IPS DF 19.7 (cell line): ENCODE data around the gene ATP8B4.
"Not testable (repeated sequence)": the region's sequence is repeated elsewhere in the genome, so short reads cannot be mapped to it uniquely, and the experiment has no call there.

Source experiments
- DNase-seq: peaks from one replicate; pipeline ENCODE4 v3.0.0-alpha.2; 2013; ENCODE audit warnings: low read depth, low spot score

Gene ATP8B4

DNA sequence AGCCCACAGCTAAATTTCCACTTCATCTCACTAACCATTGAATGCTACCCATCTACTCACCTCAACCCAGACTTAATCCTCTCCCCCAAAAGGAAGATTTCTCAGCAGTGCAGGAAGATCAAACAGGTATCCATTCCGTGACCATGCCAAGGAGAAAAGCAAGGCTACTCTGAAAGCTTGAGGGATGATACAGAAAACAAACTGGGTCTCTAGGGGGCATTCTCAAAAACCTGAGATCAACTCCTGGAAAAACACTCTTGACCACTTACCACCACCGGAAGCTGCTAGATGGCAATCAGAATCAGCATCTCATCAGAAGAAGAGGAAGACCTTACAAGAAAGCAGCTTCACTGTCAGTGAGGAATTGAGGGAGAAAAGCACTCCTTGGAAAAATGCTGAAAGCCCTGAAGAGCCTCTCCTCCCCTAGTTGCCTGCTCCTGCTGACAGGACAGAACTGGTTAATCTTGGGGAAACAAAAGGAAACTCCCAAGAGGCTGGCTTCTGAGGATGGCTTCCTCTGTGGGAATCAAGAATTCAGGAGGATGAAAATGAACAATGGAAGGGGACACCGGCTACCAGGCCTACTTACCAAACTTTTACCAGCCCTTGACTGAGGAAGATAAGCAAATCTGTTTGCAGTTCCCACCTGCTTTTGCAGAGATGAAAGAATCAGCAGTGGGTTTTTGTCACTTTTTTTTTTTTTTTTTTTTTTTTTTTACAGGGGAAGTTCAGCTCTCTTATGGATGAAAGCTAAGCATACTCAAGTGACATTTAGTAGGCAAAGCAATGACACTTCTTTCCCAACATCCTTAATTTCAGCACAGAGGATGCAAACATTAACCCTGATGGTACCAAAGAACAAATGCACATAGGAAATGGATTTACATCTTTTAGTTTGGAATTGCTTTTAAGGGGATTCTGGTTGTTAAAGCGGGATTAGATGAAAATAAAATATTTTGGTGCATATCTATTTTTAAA lies at the start of gene ATP8B4:
ATP8B4 (minus strand) TSS at position 171 of the 978 bp plus-strand sequence. CDS start 12,267 bp downstream, outside the sequence.
- DNase-seq = no peak

GRCh38 chr15:50168379-50168778 lies 49.3 kb upstream of the ATP8B4 start:
- no peak for DNase-seq

DNA sequence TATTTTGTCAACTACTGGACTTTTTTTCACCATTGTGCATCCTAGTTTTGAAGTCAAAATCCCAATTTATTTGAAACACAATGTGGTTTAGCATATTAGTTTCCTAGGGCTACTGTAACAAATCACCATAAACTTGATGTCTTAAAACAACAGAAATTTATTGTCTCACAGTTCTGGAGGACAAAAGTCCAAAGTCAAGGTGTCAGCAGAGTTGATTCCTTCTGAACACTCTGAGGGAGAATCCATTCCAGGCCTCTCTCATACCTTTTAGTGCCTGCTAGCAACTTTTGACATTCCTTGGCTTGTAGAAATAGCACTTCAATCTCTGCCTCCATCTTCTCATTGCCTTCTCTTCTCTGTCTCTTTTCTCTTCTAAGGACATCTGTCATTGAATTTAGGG lies 48.1 kb upstream of the ATP8B4 start:
- no peak for DNase-seq

DNA sequence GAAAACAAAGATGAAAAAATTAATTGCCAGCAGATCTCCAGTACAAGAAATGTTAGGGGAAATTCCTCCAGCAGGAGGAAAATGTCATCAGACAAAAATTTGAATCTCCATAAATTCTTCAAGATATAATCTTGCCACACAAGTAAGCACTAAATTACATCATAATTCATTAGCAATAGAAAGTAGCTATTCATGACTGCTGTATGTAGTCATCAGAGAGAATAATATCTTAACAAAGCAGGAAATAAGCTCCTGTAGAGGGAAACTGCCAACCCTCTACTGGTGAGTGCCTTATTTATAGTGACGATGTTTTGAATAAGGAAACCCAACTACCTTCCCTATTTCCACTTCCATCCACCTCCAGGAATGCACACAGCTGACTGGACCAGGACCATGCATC lies 47.2 kb upstream of the ATP8B4 start:
- no peak for DNase-seq

DNA sequence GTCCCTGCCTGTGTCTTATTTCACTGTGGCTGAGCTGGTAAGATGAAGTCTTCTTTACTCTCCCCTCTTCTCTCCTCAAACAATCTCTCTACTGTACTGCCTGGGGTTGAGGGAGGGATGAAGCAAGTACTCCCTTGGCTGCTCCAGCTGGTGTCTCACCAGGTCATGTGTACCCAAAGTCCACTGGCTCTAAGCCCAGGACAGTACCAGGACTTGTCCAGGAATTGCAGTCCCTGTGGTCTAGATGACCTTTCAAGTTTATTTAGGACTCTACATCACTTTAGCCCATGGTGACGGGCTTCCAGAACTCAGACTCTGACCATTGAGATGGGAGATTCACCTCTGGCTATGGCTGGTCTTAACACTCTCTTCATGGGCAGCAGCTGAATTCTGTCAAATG lies 45.4 kb upstream of the ATP8B4 start:
- DNase-seq = no peak

- DNase-seq = no peak
Observed at GRCh38 chr15:50163719-50164410, 44.8 kb upstream of the ATP8B4 start.

- DNase-seq = no peak
Observed at GRCh38 chr15:50162969-50163718, 44.1 kb upstream of the ATP8B4 start.

GRCh38 chr15:50158236-50158635 lies 39.2 kb upstream of the ATP8B4 start:
- not testable (repeated sequence) for DNase-seq

DNA sequence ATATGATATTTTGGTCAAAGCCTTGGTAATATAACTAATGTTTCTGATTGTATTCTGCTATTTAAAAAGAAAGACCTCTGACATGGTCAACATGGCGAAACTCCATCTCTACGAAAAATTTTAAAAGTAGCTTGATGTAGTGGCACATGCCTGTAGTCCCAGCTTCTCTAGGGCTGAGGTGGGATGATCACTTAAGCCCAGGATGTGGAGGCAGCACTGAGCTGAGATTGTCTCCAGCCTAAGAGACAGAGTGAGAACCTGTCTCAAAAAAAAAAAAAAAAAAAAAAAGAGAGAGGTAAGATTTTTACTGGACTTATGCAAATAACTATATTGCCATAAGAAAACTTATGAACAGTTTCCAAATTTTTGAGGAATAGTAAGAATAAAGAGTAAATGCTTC lies 32.4 kb upstream of the ATP8B4 start:
- no peak for DNase-seq

DNA sequence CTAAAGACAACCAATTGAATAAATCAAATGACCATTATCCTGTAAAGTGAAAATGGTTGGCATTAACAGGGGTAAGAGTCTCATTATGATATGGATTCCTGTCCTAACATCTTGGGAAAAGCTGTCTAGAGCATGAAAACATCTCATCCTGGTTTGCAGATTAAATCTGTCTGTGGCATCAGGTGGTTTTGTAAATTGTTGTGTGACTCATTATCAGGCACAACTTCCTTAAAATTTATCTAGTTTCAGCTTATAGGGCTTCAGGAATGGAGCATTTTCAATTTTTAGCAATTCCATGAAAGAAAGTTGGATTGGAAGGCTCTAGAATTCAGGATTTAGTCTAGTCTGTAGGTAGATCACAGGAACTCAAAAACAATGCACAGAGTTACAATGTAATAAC lies 31.8 kb upstream of the ATP8B4 start:
- DNase-seq = no peak

- DNase-seq = no peak
Observed at GRCh38 chr15:50150349-50150748, 31.3 kb upstream of the ATP8B4 start.

DNA sequence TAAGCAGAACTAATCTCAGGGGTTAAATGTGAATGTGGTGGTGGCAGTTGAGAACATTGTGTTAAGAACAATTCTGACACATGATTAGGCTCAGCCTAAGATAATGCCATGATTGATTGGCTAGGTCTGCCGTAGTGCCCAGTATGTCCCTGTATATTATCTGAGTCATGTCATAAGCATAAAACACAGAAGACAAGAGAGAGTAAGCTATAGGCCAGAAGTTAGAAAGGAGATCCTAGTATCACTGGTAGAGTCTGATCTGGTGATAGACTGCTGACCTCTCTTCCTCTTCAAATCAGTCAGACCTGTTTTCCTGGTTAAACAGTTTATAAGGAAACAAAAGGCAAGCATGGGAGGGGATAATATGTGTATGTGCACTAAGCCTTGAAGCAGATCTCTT lies 30.1 kb upstream of the ATP8B4 start:
- no peak for DNase-seq

GRCh38 chr15:50148362-50148963 lies 29.4 kb upstream of the ATP8B4 start:
- DNase-seq = peak; percentile 69

GRCh38 chr15:50146632-50147031 lies 27.6 kb upstream of the ATP8B4 start:
- DNase-seq = no peak

- DNase-seq = peak; percentile 38
Observed at GRCh38 chr15:50145451-50145872, 26.4 kb upstream of the ATP8B4 start.

GRCh38 chr15:50144341-50145120 lies 25.5 kb upstream of the ATP8B4 start:
- DNase-seq = no peak

DNA sequence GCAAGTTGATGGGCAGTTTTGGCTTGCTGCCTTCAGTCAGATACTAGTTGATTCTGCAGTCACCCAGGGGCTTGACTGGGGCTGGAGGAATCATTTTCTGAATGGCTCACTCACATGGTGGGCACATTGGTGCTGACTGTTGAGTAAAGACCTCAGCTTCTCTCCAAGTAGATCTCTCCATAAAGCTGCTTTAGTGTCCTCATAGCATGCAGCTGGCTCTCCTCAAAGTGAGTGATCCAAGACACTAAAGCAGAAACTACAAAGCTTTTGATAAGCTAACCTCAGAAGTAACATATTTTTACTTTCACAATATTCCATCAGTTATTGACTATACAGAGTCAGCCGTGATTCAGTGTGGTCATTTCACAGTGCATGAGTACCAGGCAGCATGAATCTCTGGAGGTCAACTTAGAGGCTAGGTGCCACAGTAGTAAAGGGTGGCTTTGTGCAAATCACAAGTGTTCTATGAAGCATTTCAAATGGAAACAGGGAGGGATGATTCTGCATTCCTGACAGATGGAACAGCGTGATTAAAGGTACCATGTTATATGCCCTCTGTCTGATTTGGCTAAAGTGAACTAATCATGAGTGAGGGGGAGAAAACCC lies 24.3 kb upstream of the ATP8B4 start:
- no peak for DNase-seq

GRCh38 chr15:50141856-50142255 lies 22.8 kb upstream of the ATP8B4 start:
- no peak for DNase-seq

DNA sequence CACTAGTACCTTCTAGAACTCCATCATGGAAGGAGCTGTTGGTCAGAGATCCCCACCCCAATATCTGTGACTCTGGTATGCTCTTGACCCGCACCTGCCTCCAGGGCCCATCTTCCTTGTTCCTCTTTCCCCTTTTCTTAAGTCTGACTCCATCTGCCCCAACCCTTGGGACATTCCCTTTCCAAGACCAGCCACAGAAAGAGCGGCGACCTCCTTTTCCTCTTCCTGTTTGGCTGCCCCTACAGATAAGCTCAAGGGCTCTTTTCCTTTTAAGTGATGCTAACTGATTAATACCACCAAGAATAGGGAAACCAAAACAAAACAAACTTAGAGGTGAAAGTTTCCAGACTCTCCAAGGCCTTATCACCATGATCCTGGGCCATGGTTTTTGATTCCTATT lies 21.9 kb upstream of the ATP8B4 start:
- no peak for DNase-seq

DNA sequence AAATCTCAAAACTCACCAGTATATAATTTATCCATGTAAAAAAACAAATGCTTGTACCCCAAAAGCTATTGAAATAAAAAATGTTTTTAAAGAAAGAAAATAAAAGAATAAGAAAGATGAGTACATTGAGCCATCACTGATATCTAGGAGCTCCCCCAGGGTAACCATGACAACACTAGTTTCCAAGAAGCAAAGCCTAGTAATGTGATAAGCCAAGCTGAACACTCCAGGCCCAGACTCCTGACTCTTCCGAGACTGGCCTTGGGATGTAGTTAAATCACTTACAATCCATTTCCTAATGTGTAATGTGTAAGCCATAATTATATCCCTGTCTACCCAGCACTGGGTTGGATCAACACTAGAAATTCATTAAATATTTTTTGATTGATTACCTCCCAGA lies 21.1 kb upstream of the ATP8B4 start:
- DNase-seq = no peak
